A673 (cell line): ENCODE measurements around the gene PER2. TPM values are rescaled to one million over a fixed set of nuclear protein-coding genes. Genes with fewer than 3 reads are reported as not detected.

Experiments
- BruUV-seq: library from RNA; stranded (reverse); fragments of 400-500 nt; replicated peaks from 2 replicates; lab custom pipeline; 2021; lab: Mats Ljungman, UMichigan
- CTCF ChIA-PET: fragments of 300-600 bp; sonication (Branson Sonifier 250); formaldehyde crosslinking; loops from one replicate; lab custom pipeline; 2022; ENCODE audit warnings: antibody characterized with exemption; lab: Charles Lee
- POLR2A ChIA-PET: fragments of 300-600 bp; sonication (Branson Sonifier 250); formaldehyde crosslinking; loops from one replicate; lab custom pipeline; 2022; ENCODE audit warnings: antibody characterized with exemption; ENCODE audit not compliant: low non-redundant PET; lab: Charles Lee
- DNase-seq: peaks from one replicate; pipeline ENCODE4 v3.0.0-alpha.2; 2015; ENCODE audit warnings: low spot score
- H3K27ac ChIP-seq: fragments of 200-600 bp; sonication (generic); 2 replicates; pipeline ENCODE4 v1.5.1; 2016; ENCODE audit warnings: mixed run types, low read depth, mild to moderate bottlenecking, mixed read lengths, antibody characterized with exemption, low read length; ENCODE audit not compliant: poor library complexity, severe bottlenecking
- H3K27me3 ChIP-seq: fragments of 200-600 bp; sonication (generic); replicated peaks from 2 replicates; pipeline ENCODE4 v1.6.1; 2017; ENCODE audit warnings: mixed run types, low read depth, mild to moderate bottlenecking, mixed read lengths, antibody characterized with exemption, low read length; ENCODE audit not compliant: insufficient read depth, poor library complexity
- H3K36me3 ChIP-seq: fragments of 200-600 bp; sonication (generic); 2 replicates; pipeline ENCODE4 v1.6.1; 2016; ENCODE audit warnings: mixed run types, mild to moderate bottlenecking, mixed read lengths, antibody characterized with exemption, low read length; ENCODE audit not compliant: insufficient read depth, poor library complexity, severe bottlenecking
- H3K4me1 ChIP-seq: fragments of 200-600 bp; sonication (generic); 2 replicates; pipeline ENCODE4 v1.6.1; 2017; ENCODE audit warnings: mixed run types, mild to moderate bottlenecking, mixed read lengths, antibody characterized with exemption, low read length; ENCODE audit not compliant: insufficient read depth, poor library complexity, severe bottlenecking
- H3K4me3 ChIP-seq: fragments of 200-600 bp; sonication (generic); 2 replicates; pipeline ENCODE4 v1.5.1; 2016; ENCODE audit warnings: low read depth, mixed run types, mild to moderate bottlenecking, mixed read lengths, low read length; ENCODE audit not compliant: poor library complexity, severe bottlenecking
- H3K9me3 ChIP-seq: fragments of 200-600 bp; sonication (generic); 2 replicates; pipeline ENCODE4 v1.6.1; 2016; ENCODE audit warnings: mixed run types, low read depth, mild to moderate bottlenecking, mixed read lengths, antibody characterized with exemption, low read length; ENCODE audit not compliant: poor library complexity, severe bottlenecking
- EZH2 ChIP-seq: fragments of 200-600 bp; sonication (generic); IDR thresholded peaks from 2 replicates; pipeline ENCODE4 v1.6.1; 2017; ENCODE audit warnings: borderline replicate concordance, low read depth, mild to moderate bottlenecking, mixed read lengths, antibody characterized with exemption, low read length; ENCODE audit not compliant: poor library complexity, severe bottlenecking
- intact Hi-C: fragments of 100-400 bp; cut with micrococcal nuclease; formaldehyde crosslinking; loops from one replicate; pipeline ENCODE4 v1.10.0; 2022; ENCODE audit not compliant: unreplicated experiment
- total RNA-seq: library from RNA; stranded (reverse); gene quantifications from 2 replicates; pipeline ENCODE4 v1.2.3, GENCODE V29; 2021
- TF ChIP-seq, protein P1 (sequence below): fragments of 300-800, 200-600 bp; sonication (generic); conservative IDR thresholded peaks from 2 replicates; pipeline ENCODE4 v1.5.1; 2017; ENCODE audit warnings: low read depth, mild to moderate bottlenecking, antibody characterized with exemption, low read length, moderate library complexity, mixed read lengths

Gene PER2
- total RNA-seq, 1 experiment from 2014 or later: 7.5 TPM

DNA sequence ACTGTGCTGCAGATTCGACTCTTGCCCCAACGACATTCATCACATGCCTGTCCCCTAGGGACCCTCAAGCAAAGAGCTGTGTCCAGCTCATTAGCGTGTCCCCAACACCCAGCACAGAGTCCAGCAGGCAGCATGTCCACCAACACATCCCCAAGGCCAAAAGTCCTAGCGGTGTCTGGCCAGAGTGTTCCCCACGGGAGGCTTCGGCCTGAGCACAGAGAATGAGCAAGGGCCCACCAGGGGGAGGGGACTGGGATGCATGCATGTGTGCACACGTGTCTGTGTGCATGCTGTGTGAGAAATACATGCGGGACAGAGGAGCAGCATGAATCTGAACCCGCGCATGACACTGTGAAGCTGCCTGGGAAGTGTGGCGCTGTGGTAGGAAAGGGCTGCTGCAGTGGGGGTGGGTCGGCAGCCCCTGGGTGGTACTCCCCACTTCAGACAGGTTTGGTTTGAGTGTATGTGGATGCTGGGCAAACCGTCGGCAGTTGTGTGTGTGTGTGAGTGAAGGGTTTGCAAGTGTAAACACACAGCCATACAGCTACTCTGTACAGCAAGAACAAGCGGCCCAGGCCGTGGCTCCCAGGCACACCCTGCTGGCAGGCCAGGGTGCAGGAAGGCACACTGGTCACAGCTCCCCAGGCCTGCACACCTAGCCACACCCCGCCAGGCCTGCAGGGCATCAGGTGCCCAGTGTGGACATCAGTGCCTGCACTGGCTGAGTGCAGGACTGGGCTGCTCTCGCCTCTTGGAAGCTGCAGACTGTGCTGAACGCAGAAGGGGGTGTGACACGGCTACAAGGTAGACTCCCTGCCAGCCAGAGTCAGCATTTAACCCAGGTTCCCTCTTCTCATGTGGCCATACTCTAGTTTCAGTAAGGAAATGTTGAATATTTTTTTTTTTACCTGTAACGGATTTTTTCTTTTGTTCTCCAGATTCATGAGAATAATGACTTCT lies 29.1 kb downstream of the PER2 start:
- CTCF ChIA-PET: no interaction called here
- Histone ChIP-seq H3K36me3 (no peaks in the 10 kb centered on the region), H3K4me1 (no peaks in the 10 kb centered on the region), H3K27ac (no peak overlapping the region), H3K9me3 (no peaks in the 10 kb centered on the region), H3K4me3 (no peak overlapping the region), H3K27me3 (no peaks in the 10 kb centered on the region)
- BruUV-seq: no TSS peak
- no peak for DNase-seq
- POLR2A ChIA-PET: no interaction called here
- TF ChIP-seq EZH2: no peak
- TF ChIP-seq, protein P1, sequence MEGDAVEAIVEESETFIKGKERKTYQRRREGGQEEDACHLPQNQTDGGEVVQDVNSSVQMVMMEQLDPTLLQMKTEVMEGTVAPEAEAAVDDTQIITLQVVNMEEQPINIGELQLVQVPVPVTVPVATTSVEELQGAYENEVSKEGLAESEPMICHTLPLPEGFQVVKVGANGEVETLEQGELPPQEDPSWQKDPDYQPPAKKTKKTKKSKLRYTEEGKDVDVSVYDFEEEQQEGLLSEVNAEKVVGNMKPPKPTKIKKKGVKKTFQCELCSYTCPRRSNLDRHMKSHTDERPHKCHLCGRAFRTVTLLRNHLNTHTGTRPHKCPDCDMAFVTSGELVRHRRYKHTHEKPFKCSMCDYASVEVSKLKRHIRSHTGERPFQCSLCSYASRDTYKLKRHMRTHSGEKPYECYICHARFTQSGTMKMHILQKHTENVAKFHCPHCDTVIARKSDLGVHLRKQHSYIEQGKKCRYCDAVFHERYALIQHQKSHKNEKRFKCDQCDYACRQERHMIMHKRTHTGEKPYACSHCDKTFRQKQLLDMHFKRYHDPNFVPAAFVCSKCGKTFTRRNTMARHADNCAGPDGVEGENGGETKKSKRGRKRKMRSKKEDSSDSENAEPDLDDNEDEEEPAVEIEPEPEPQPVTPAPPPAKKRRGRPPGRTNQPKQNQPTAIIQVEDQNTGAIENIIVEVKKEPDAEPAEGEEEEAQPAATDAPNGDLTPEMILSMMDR: no peak; the same call in 1 of the 2 replicates
- intact Hi-C loops: loop anchor here (5.0 kb wide), 1 partner anchor 97 kb away; no protein-coding TSS in a partner anchor

DNA sequence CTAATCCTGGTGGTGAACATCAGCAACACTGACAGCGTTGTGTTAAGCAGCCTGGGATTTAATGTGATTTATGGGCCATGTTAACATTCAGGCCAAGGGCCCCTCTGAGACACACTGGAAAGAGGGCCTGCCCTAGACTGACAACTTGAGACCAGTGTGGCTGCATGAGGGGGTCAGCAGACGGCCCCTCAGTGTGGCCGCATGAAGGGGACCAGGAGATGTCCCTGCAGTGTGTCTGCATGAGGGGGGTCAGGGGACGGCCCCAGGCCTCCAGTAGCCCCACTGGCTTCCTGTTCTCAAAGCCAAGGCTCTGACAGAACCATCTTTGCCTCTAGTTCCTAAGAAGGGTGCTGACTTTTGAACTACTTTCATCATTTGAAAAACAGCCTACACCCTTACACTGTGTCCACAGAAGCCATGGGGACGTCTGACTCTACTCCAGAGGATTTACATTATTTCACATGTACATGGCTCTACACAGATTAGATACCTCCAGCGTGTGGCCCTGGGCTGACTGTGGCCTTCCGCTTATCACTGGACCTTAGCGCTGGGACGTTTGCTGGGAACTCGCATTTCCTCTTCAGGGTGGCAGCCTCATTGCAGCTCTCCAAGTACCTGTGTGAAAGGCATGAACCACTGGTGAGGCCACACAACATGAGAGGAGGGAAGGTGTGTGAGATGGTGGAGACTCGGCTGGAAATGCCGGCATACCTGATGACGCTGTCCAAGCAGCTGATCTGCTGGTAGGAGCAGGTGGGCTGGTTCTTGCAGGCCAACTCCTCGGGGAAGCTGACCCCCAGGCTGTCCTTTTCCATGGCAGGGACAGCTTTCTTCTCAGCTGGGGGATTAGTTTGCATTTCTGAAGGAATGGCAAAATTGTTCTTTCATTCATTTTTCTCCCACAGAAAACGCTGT lies 30.4 kb downstream of the PER2 start:
- Histone ChIP-seq H3K9me3 (no peaks in the 10 kb centered on the region), H3K4me1 (no peaks in the 10 kb centered on the region), H3K4me3 (no peak overlapping the region), H3K27ac (no peak overlapping the region), H3K36me3 (no peaks in the 10 kb centered on the region), H3K27me3 (no peaks in the 10 kb centered on the region)
- no TSS peak for BruUV-seq
- ChIA-PET POLR2A (no interaction called here), CTCF (no interaction called here)
- DNase-seq: no peak
- intact Hi-C loops: no loop called here
- no peak for TF ChIP-seq EZH2
- TF ChIP-seq, protein P1: no peak

DNA sequence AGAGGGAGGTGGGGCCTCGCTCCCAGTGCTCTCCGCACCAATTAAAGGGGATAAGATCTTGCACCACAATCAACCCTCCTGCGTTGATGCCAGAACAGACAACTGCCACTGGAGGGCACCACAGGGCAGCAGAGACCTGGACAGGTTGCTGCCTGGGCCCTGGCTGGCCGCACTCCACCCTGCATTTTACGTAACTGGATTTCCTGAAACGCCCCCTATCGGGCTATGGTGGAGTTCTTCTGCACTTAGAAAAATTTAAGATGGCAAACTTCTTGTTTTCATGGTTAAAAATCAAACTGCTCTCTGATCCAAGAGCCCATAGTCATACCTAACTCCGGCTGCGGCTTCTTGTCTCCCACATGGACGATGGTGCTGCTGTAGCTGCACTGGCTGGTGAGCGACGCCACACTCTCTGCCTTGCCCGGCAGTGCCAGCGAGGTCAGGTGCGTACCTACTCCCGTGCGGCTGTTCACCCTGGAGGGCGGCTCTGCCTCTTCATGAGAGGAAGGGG lies 31.8 kb downstream of the PER2 start:
- H3K27ac ChIP-seq: no peak overlapping the region
- H3K27me3 ChIP-seq: no peaks in the 10 kb centered on the region
- TF ChIP-seq EZH2: no peak
- TF ChIP-seq, protein P1: peak; percentile 94
- no peaks in the 10 kb centered on the region for H3K9me3 ChIP-seq
- no peaks in the 10 kb centered on the region for H3K4me1 ChIP-seq
- ChIA-PET POLR2A (no interaction called here), CTCF (no interaction called here)
- H3K36me3 ChIP-seq: no peaks in the 10 kb centered on the region
- no peak overlapping the region for H3K4me3 ChIP-seq
- peak; percentile 88 for DNase-seq
- intact Hi-C loops: no loop called here
- no TSS peak for BruUV-seq
